22Rv1 (cell line): ENCODE results near the gene ATP13A3.

Source experiments
- H3K27ac ChIP-seq: fragments of 450-650 bp; 2 replicates; pipeline ENCODE4 v1.5.1; 2017
- ZFX ChIP-seq: fragments of 450-650 bp; IDR thresholded peaks from 2 replicates; pipeline ENCODE4 v1.6.1; 2017; ENCODE audit warnings: antibody characterized with exemption, borderline replicate concordance
- TF ChIP-seq, protein P1 (sequence below): fragments of 450-650 bp; IDR thresholded peaks from 2 replicates; pipeline ENCODE4 v1.5.1; 2017; ENCODE audit warnings: mild to moderate bottlenecking

The ATP13A3 gene

GRCh38 chr3:194407423-194407822, 79.4 kb downstream of the ATP13A3 start:
- TF ChIP-seq ZFX, result no peak
- TF ChIP-seq, protein P1, sequence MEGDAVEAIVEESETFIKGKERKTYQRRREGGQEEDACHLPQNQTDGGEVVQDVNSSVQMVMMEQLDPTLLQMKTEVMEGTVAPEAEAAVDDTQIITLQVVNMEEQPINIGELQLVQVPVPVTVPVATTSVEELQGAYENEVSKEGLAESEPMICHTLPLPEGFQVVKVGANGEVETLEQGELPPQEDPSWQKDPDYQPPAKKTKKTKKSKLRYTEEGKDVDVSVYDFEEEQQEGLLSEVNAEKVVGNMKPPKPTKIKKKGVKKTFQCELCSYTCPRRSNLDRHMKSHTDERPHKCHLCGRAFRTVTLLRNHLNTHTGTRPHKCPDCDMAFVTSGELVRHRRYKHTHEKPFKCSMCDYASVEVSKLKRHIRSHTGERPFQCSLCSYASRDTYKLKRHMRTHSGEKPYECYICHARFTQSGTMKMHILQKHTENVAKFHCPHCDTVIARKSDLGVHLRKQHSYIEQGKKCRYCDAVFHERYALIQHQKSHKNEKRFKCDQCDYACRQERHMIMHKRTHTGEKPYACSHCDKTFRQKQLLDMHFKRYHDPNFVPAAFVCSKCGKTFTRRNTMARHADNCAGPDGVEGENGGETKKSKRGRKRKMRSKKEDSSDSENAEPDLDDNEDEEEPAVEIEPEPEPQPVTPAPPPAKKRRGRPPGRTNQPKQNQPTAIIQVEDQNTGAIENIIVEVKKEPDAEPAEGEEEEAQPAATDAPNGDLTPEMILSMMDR, result no peak
- no peak overlapping the region for H3K27ac ChIP-seq

DNA sequence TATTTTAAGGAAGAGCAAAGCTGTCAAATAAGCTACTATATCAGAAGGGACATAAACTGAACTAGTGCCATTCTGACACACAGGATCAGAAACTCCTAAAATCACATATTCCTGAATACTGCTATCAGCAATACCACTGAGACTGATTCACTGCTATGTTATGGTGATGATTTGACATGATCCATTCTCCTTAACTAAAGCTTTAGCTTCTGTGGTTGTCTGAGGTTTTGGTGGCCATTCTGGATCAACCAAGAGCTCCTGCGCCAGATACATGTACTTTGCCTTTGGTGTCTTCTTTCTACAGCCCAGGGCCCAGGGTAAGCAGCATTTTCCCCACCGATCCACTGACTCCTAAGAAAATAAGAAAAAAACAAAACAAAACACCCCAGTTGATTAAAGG, 81.0 kb downstream of the ATP13A3 start:
- H3K27ac ChIP-seq, result no peak overlapping the region

GRCh38 chr3:194404365-194405140, 82.2 kb downstream of the ATP13A3 start:
- H3K27ac ChIP-seq, result no peak overlapping the region
- TF ChIP-seq, protein P1, result peak; percentile 88
- no peak for TF ChIP-seq ZFX

More for the DNA sequence above, 81.0 kb downstream of the ATP13A3 start:
- TF ChIP-seq ZFX, result no peak
- TF ChIP-seq, protein P1, result no peak

DNA sequence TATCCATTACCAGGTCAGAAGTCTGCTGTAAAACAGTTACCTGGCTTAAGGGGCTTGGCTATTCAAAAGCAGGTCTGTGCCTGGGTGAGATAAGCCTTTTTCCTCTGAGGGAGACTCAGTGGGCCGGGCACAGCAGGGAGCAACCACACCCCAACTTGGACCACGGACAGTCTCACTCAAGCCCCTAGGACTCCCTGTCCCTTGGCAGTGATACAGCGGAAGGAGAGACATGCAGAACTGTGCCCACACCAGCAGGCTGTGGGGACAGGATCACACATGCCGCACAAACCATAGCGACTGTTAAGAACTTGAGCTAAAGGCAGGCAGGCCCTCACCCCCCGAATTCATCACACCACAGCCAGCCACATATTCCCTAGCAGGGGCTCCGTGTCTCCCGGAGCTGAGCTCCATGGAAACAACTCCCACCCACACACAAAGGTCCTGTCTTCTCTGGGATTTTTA, 84.9 kb downstream of the ATP13A3 start:
- H3K27ac ChIP-seq, result no peak overlapping the region
- TF ChIP-seq, protein P1, result no peak
- TF ChIP-seq ZFX, result no peak

- TF ChIP-seq, protein P1, result no peak
- no peak for TF ChIP-seq ZFX
- no peak overlapping the region for H3K27ac ChIP-seq
These were observed 85.5 kb downstream of the ATP13A3 start for GRCh38 chr3:194401346-194401745.

DNA sequence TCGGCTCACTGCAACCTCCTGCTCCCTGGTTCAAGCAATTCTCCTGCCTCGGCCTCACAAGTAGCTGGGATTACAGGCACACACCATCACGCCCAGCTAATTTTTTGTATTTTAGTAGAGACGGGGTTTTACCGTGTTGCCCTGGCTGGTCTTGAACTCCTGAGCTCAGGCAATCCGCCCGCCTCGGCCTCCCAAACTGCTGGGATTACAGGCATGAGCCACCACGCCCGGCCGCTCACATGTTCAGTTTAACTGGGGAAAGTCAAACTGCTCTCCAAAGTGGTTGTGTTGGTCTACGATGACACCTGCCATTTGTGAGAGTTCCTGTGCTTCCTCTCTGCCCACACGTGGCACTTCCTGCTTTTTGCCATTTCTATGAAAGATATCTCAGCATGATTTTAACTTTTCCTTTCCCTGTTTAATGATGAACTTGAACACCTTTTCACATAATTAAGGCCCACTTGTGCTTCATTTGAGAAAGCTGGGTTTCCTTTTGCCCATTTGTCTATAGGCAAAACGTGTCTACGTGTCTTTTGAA, 86.9 kb downstream of the ATP13A3 start:
- no peak overlapping the region for H3K27ac ChIP-seq
- TF ChIP-seq, protein P1, result no peak
- no peak for TF ChIP-seq ZFX

DNA sequence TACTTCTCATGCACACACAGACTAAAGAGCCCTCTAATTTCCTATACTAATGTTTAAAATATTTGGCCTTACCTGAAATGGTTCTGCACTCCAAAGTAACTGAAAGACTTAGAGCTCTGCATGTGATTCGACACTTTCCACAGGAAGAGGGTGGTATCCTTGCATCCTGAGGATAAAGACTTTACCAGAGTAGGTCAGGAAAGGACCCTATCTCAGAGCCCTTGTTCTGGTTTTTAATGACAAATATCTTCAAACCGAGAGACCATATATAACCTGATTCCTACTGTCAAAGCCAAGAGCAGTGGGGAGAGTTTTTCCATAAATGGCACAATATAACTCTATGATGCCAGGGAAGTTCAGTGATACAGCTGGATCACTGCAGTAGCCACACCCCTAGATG, 87.6 kb downstream of the ATP13A3 start, which contains the start of gene GP5:
Gene GP5 (minus strand): TSS at position 101 of the 400 bp plus-strand sequence. CDS start 984 bp downstream, outside the sequence.
- TF ChIP-seq ZFX, result no peak
- TF ChIP-seq, protein P1, result no peak
- no peak within 1 kb of the TSS for H3K27ac ChIP-seq
